Measurements from ENCODE around the gene NLRP1. TPM values are rescaled to one million over a fixed set of nuclear protein-coding genes. Genes with fewer than 3 reads are reported as not detected.

The NLRP1 gene
- total RNA-seq, 2 experiments from 2014 or later = 254 to 258 TPM

DNA sequence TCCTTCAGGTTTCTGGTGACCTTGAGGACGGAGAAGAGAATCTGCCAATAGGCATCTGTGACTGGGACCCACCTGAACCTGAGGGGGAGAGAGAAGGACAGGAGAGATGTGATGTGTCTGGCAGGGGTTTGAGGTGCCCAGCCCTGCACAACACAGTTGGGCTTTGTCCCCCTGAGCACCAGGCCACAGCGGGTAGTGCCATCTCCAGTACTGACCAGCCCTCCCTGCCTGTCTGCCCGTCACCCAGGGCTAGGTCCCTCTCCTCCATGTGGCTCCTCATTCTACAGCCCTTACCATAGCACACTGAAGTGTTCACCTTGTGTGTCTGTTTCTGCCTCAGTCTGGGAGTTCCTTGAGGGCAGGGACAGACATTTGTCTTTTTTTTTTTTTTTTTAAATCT, 30.8 kb downstream of the NLRP1 start:
- DNase-seq (no peak), ATAC-seq (ENCODE audit: poor library complexity) (no peak)
- H3K9me3 ChIP-seq (ENCODE audit: control insufficient read depth in 1 of 2, insufficient read depth in 1 of 2, low read length in 2 of 2) = no peaks in the 10 kb centered on the region
- peaks cover 28% of the 10 kb centered on the region for H3K4me1 Mint-ChIP-seq (ENCODE audit: low read depth)
- no peak overlapping the region for H3K4me3 Mint-ChIP-seq
- TF ChIP-seq, protein P1, sequence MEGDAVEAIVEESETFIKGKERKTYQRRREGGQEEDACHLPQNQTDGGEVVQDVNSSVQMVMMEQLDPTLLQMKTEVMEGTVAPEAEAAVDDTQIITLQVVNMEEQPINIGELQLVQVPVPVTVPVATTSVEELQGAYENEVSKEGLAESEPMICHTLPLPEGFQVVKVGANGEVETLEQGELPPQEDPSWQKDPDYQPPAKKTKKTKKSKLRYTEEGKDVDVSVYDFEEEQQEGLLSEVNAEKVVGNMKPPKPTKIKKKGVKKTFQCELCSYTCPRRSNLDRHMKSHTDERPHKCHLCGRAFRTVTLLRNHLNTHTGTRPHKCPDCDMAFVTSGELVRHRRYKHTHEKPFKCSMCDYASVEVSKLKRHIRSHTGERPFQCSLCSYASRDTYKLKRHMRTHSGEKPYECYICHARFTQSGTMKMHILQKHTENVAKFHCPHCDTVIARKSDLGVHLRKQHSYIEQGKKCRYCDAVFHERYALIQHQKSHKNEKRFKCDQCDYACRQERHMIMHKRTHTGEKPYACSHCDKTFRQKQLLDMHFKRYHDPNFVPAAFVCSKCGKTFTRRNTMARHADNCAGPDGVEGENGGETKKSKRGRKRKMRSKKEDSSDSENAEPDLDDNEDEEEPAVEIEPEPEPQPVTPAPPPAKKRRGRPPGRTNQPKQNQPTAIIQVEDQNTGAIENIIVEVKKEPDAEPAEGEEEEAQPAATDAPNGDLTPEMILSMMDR (IDR thresholded peaks at IDR 0.05) = no peak
- H3K9me3 Mint-ChIP-seq = no peaks in the 10 kb centered on the region
- CTCF ChIA-PET = no interaction called here
- no peaks in the 10 kb centered on the region for H3K27me3 ChIP-seq (ENCODE audit: control insufficient read depth in 1 of 2, insufficient read depth in 2 of 2, low read length in 2 of 2)
- peaks cover 6% of the 10 kb centered on the region for H3K4me1 ChIP-seq (ENCODE audit: insufficient read depth, low read length)
- no peaks in the 10 kb centered on the region for H3K27me3 Mint-ChIP-seq
- no peak overlapping the region for H3K27ac ChIP-seq (ENCODE audit: low read depth in 1 of 2, low read length in 2 of 2)
- H3K36me3 Mint-ChIP-seq (ENCODE audit: low read depth) = peaks cover 93% of the 10 kb centered on the region
- peaks cover 68% of the 10 kb centered on the region for H3K36me3 ChIP-seq (ENCODE audit: insufficient read depth, low read length)
- intact Hi-C loops (cut with DNase I, micrococcal nuclease) = no loop called here
- H3K4me3 ChIP-seq (ENCODE audit: low read length) = no peak overlapping the region
- POLR2A ChIA-PET = no interaction called here
- no peak overlapping the region for H3K27ac Mint-ChIP-seq

DNA sequence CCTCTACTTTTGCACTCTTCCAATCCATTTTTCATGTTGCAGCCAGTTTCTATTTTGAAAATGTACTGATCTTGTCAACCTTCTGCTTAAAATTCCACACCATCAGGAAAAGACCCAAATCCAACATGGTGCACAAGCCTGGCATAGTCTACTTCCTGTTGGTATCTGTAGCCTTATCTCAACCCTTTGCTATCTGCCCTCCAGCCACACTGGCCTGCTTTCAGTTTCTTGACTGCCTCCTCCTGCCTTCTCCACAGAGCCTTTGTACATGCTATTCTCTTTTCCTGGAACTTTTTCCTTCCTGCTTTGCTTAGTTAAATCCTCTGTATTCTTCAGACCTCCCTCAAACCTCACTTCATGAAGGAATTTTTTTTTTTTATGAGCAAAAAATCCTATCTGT, 31.5 kb downstream of the NLRP1 start:
- intact Hi-C loops (cut with DNase I, micrococcal nuclease) = no loop called here
- no peak overlapping the region for H3K27ac ChIP-seq (ENCODE audit: low read depth in 1 of 2, low read length in 2 of 2)
- TF ChIP-seq, protein P1 (IDR thresholded peaks at IDR 0.05) = no peak
- peaks cover 3% of the 10 kb centered on the region for H3K4me1 ChIP-seq (ENCODE audit: insufficient read depth, low read length)
- Mint-ChIP-seq H3K36me3 (ENCODE audit: low read depth) (peaks cover 93% of the 10 kb centered on the region), H3K27ac (no peak overlapping the region), H3K27me3 (no peaks in the 10 kb centered on the region), H3K9me3 (no peaks in the 10 kb centered on the region), H3K4me1 (ENCODE audit: low read depth) (peaks cover 24% of the 10 kb centered on the region), H3K4me3 (no peak overlapping the region)
- H3K4me3 ChIP-seq (ENCODE audit: low read length) = no peak overlapping the region
- ChIA-PET POLR2A (no interaction called here), CTCF (no interaction called here)
- no peak for ATAC-seq (ENCODE audit: poor library complexity)
- no peak for DNase-seq
- peaks cover 68% of the 10 kb centered on the region for H3K36me3 ChIP-seq (ENCODE audit: insufficient read depth, low read length)
- H3K9me3 ChIP-seq (ENCODE audit: control insufficient read depth in 1 of 2, insufficient read depth in 1 of 2, low read length in 2 of 2) = no peaks in the 10 kb centered on the region
- H3K27me3 ChIP-seq (ENCODE audit: control insufficient read depth in 1 of 2, insufficient read depth in 2 of 2, low read length in 2 of 2) = no peaks in the 10 kb centered on the region

DNA sequence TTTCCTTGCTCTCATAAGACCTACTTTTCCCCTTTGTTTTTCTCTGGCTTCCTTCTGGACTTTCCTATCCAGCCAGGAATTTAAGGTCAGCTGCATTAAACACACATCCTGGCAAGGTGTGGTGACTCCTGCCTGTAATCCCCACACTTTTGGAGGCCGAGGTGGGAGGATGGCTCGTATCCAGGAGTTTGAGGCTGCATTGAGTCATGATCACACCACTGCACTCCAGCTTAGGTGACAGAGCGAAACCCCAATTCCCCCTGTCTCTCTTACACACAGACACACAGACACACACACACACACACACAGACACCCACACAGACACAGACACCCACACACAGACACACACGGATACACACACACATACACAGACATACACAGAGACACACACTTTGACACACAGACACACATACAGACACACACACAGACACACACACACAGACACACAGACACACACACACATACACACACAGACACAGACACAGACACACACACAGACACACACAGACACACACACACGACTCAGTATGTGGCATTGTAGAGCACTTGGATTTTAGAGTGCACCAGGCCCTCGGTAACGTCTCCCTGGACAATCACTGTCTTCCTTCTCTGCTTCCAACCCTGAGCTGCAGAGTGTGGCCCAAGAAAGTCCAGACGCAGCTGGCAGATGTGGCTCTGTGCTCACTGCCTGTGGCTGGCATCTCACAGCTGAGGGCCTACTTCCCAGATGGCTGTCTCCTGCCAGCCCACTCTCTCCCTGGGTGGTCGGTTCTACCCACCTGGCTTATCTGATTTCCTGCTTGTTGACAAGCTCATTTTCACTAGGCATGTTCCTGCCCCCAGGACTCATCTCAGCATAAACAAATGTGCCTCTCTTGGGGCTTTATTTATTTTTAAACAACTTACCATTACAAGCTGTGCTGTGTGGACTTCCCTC, 39.0 kb downstream of the NLRP1 start:
- no peak overlapping the region for H3K27ac ChIP-seq (ENCODE audit: low read depth in 1 of 2, low read length in 2 of 2)
- H3K27me3 ChIP-seq (ENCODE audit: control insufficient read depth in 1 of 2, insufficient read depth in 2 of 2, low read length in 2 of 2) = no peaks in the 10 kb centered on the region
- H3K9me3 Mint-ChIP-seq = no peaks in the 10 kb centered on the region
- TF ChIP-seq, protein P1 (IDR thresholded peaks at IDR 0.05) = no peak
- DNase-seq (no peak), ATAC-seq (ENCODE audit: poor library complexity) (no peak)
- ChIA-PET CTCF (no interaction called here), POLR2A (interaction anchor here (1.3 kb wide), 1 partner anchor 39 kb away, joined by 3 read pairs; the partner anchor contains the start of gene NLRP1)
- H3K9me3 ChIP-seq (ENCODE audit: control insufficient read depth in 1 of 2, insufficient read depth in 1 of 2, low read length in 2 of 2) = no peaks in the 10 kb centered on the region
- H3K36me3 ChIP-seq (ENCODE audit: insufficient read depth, low read length) = peaks cover 93% of the 10 kb centered on the region
- H3K4me3 ChIP-seq (ENCODE audit: low read length) = no peak overlapping the region
- peaks cover 5% of the 10 kb centered on the region for H3K4me1 Mint-ChIP-seq (ENCODE audit: low read depth)
- H3K4me3 Mint-ChIP-seq = no peak overlapping the region
- peak overlapping the region; percentile 47 for H3K27ac Mint-ChIP-seq
- peaks cover 97% of the 10 kb centered on the region for H3K36me3 Mint-ChIP-seq (ENCODE audit: low read depth)
- no peaks in the 10 kb centered on the region for H3K4me1 ChIP-seq (ENCODE audit: insufficient read depth, low read length)
- intact Hi-C loops (cut with DNase I, micrococcal nuclease) = no loop called here
- no peaks in the 10 kb centered on the region for H3K27me3 Mint-ChIP-seq
